PFSK-1 (cell line): Measurements from ENCODE around the gene RBM18.

Experiments
- FOXP2 ChIP-seq: optimal IDR thresholded peaks from 2 replicates; pipeline ENCODE3; 2011; ENCODE audit warnings: borderline replicate concordance, control low read depth, inconsistent platforms; ENCODE audit not compliant: insufficient read depth; ENCODE audit errors: extremely low read length, extremely low read depth
- POLR2AphosphoS5 ChIP-seq: IDR thresholded peaks from 2 replicates; pipeline ENCODE4 v1.6.1; 2012; ENCODE audit warnings: low read depth, mild to moderate bottlenecking, control low read depth, low read length, moderate library complexity
- REST ChIP-seq, 2 experiments: IDR thresholded peaks; 2 replicates each; pipeline versions ENCODE4 v1.6.1 to v1.8.0; 2011 to 2012; ENCODE audit warnings: low read depth in 2 of 2, low read length in 2 of 2, control low read depth in 1 of 2, inconsistent platforms in 1 of 2, mild to moderate bottlenecking in 1 of 2, moderate library complexity in 1 of 2; ENCODE audit not compliant: insufficient read depth in 1 of 2
- SIN3A ChIP-seq: IDR thresholded peaks from 2 replicates; pipeline ENCODE4 v1.6.1; 2012; ENCODE audit warnings: mild to moderate bottlenecking, low read length, moderate library complexity, borderline replicate concordance; ENCODE audit not compliant: insufficient read depth
- TAF1 ChIP-seq: IDR thresholded peaks from 2 replicates; pipeline ENCODE4 v1.6.1; 2012; ENCODE audit warnings: low read length, control low read depth, borderline replicate concordance; ENCODE audit not compliant: insufficient read depth

RBM18 gene

DNA sequence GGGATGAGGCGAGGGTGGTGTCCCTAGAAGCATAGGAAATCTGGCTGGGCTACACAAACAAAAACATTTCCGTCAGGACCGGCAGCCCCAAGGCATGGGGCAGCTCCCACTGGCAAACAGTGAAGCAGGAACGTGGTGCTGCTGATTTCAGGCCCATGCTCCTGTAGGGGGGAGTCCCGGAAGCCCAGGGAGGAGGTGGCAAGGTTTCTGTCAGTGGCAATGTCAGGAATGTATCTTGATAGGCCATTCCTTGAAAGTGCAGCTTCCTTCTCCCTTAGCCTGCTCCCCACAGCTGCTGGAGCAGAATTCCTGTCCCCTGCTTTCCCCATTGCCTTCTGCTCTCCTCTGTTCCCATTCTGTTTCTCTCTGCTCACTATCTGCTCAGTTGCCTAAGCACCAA, 42.4 kb upstream of the RBM18 start:
- TF ChIP-seq POLR2AphosphoS5 (no peak), TAF1 (no peak), SIN3A (no peak), FOXP2 (no peak), REST (IDR thresholded peaks at IDR 0.05; ENCODE audit: insufficient read depth in 1 of 2, low read depth in 2 of 2, low read length in 2 of 2) (no peak)

DNA sequence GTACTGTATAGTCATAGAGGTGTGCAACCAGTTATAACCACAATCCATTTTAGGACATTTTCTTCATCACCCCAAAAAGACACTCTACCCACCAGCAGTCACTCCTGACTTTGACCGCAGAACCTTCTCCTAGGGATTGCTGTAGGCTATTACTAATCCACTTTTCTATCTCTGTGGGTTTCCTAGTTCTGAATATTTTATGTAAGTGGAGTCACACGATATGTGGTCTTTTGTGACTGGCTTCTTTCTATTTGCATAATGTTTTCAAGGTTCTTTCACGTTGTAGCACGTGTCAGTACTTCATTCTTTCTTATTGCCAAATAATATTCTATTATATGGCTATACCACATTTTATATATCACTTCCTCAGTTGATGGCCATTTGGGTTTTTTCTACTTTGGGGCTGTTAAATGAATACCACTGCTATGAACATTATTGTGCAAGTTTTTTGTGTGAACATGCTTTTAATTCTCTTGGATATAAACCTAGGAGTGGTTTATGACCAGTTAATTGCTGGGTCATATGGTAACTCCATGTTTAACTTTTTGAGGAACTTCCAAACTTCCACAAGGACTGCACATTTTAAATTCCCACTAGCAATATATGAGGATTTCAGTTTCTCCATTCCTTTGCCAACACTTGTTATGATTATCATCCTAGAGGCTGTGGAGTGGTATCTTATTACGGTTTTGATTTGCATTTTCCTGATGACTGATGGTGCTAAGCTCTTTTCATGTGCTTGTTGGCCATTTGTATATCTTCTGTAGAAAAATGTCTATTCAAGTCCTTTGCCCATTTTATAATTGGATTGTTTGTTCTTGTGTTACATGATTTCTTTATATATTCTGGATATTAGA, 37.8 kb upstream of the RBM18 start:
- no peak for TF ChIP-seq POLR2AphosphoS5
- TF ChIP-seq TAF1 = no peak
- TF ChIP-seq FOXP2 = no peak
- no peak for TF ChIP-seq SIN3A
- TF ChIP-seq REST (IDR thresholded peaks at IDR 0.05; ENCODE audit: insufficient read depth in 1 of 2, low read depth in 2 of 2, low read length in 2 of 2) = no peak

- TF ChIP-seq FOXP2 (no peak), TAF1 (no peak), REST (IDR thresholded peaks at IDR 0.05; ENCODE audit: insufficient read depth in 1 of 2, low read depth in 2 of 2, low read length in 2 of 2) (no peak), SIN3A (no peak), POLR2AphosphoS5 (no peak)
These were observed 32.9 kb upstream of the RBM18 start for GRCh38 chr9:122297512-122297911.

DNA sequence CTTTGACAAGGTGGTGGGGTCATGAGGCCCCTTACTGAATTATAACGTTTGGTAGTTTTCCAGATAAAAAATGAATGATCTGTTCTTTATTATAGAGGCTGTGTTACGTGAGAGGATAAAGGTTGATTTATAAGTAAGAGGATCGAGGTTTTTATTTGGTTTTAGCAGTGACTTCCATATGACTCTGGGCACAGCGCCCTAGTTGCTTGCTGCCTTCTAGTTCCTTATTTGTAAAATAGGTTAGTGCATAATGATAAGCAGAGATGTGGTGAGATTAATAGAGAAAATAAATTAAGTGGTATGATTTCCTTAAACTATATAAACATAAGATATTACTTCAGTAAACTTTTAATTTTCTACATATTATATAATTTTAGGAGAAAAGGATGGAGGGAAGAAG, 29.9 kb upstream of the RBM18 start:
- TF ChIP-seq FOXP2 = no peak
- TF ChIP-seq TAF1 = no peak
- no peak for TF ChIP-seq REST (IDR thresholded peaks at IDR 0.05; ENCODE audit: insufficient read depth in 1 of 2, low read depth in 2 of 2, low read length in 2 of 2)
